HepG2 (cell line): ENCODE results near the gene SLC7A10. TPM values are rescaled to one million over a fixed set of nuclear protein-coding genes. Genes with fewer than 3 reads are reported as not detected.

ENCODE experiments used
- ATF7-NPFF ChIP-seq: sonication (generic); formaldehyde crosslinking; IDR thresholded peaks from 2 replicates; pipeline ENCODE4 v1.8.1; 2023; ENCODE audit warnings: mild to moderate bottlenecking, low read depth, missing genetic modification reagents, moderate library complexity
- BCL6 ChIP-seq: IDR thresholded peaks from 2 replicates; pipeline ENCODE4 v1.6.1; 2016; ENCODE audit warnings: missing genetic modification reagents, missing compliant biosample characterization
- FOXP1 ChIP-seq, 2 experiments: fragments of 450-650 bp in 1 of 2; IDR thresholded peaks; 2 replicates each; pipeline ENCODE4 v1.6.1; 2017 to 2018; ENCODE audit warnings: antibody characterized with exemption in 1 of 2
- HNF1B ChIP-seq: sonication (generic); formaldehyde crosslinking; IDR thresholded peaks from 2 replicates; pipeline ENCODE4 v1.5.1; 2020; ENCODE audit warnings: mild to moderate bottlenecking, moderate library complexity, missing genetic modification reagents
- MAZ ChIP-seq, 2 experiments: sonication (generic) in 1 of 2; formaldehyde crosslinking in 1 of 2; IDR thresholded peaks; 2 replicates each; pipeline versions ENCODE4 v1.5.0 to v1.6.1; 2012 to 2020; ENCODE audit warnings: low read depth in 2 of 2, mild to moderate bottlenecking in 2 of 2, borderline replicate concordance in 1 of 2, improper control_type of control experiment in 1 of 2, low read length in 1 of 2, missing genetic modification reagents in 1 of 2, moderate library complexity in 1 of 2
- MXD3 ChIP-seq: IDR thresholded peaks from 2 replicates; pipeline ENCODE4 v1.6.1; 2016; ENCODE audit warnings: mild to moderate bottlenecking, missing biosample characterization, missing genetic modification reagents
- RERE ChIP-seq: IDR thresholded peaks from 2 replicates; pipeline ENCODE4 v1.6.1; 2016; ENCODE audit warnings: low read depth, missing genetic modification reagents, missing compliant biosample characterization
- ZNF503 ChIP-seq: sonication (generic); formaldehyde crosslinking; IDR thresholded peaks from 2 replicates; pipeline ENCODE4 v1.4.0; 2020; ENCODE audit warnings: missing genetic modification reagents
- ZNF513 ChIP-seq: sonication (generic); formaldehyde crosslinking; conservative IDR thresholded peaks from 2 replicates; pipeline ENCODE4 v1.5.0; 2020; ENCODE audit warnings: missing genetic modification reagents
- ZNF615 ChIP-seq: sonication (generic); formaldehyde crosslinking; IDR thresholded peaks from 2 replicates; pipeline ENCODE4 v1.5.0; 2020; ENCODE audit warnings: mild to moderate bottlenecking, missing genetic modification reagents, borderline replicate concordance
- ZNF629 ChIP-seq: sonication (generic); formaldehyde crosslinking; conservative IDR thresholded peaks from 2 replicates; pipeline ENCODE4 v1.5.0; 2020; ENCODE audit warnings: missing genetic modification reagents
- polyA plus RNA-seq, 8 experiments: library from polyadenylated mRNA; depleted of rRNA in 3 of 8; stranded (reverse) in 7 of 8; unstranded in 1 of 8; fragments of >200 nt; fragmentation: Illumina TruSeq in 4 of 8; extraction: Trizol in 4 of 8; gene quantifications; 2 replicates each; pipeline versions ENCODE4 v1.2.1 to v1.2.3, GENCODE V29; 2011 to 2016; ENCODE audit warnings: low read depth in 4 of 8, missing spikeins in 1 of 8, mixed read lengths in 1 of 8; ENCODE audit not compliant: insufficient read depth in 1 of 8
- total RNA-seq, 5 experiments: library from RNA; depleted of rRNA; stranded (reverse); fragments of >200 nt; fragmentation: Illumina TruSeq; extraction: Trizol; gene quantifications; 2 replicates each; pipeline ENCODE4 v1.2.3, GENCODE V29; 2016; ENCODE audit warnings: low read depth in 1 of 5
- TF ChIP-seq, protein P1 (sequence below): sonication (generic); formaldehyde crosslinking; IDR thresholded peaks from 2 replicates; pipeline ENCODE4 v1.5.0; 2020; ENCODE audit warnings: missing genetic modification reagents
- TF ChIP-seq, protein P2 (sequence below): IDR thresholded peaks from 2 replicates; pipeline ENCODE4 v1.6.1; 2018; ENCODE audit warnings: missing genetic modification reagents

SLC7A10 gene
- total and polyA plus RNA-seq, 2 of the 13 experiments (the other 11 are each of a cell fraction or from before 2014, with no cell fraction given), result 1.1 to 2.2 TPM

DNA sequence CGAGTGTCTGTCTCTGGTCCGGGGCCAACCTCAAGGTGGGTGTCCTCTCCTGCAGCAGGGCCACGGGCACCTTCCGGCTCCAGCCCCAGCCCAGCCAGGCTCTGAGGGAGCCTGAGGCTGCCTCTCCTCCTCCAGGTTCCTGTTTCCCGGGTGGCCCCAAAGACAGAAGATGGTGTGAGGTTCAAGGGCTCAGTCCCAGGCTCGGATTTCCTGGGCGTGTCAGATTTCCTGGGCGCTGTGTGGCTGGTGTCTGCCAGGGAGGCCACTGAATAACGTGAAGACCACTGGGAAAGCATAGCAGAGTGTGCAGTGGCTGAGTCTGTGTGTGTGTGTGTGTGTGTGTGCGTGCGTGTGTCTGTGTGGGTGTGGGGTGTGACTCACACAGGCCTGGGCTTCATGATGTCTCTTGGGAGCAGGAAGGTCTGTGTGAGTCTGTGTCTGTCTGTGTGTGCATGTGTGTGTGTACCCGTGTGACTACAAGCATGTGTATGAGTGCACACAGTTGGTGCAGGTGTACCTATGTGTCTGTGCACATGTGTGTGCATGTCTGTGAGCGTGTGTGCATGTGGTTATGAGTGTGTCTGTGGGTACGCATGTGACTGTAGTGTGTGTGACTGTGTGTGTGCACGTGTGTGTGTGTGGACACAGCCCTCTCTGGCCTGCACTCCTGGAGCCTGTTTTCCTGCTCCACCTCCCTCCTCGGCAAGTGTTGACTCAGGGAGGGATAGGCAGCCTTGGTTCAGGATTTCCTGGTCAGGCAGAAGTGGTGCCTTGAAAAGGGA, 48.4 kb upstream of the SLC7A10 start (continued):
- TF ChIP-seq RERE (CRISPR knock-in tag) (no peak), ATF7-NPFF (no peak; the same call in 1 of the 2 replicates), MAZ (IDR thresholded peaks at IDR 0.05; ENCODE audit: borderline replicate concordance, low read depth, low read length) (no peak), MAZ (CRISPR knock-in tag; IDR thresholded peaks at IDR 0.05; ENCODE audit: low read depth) (no peak), ZNF629 (CRISPR knock-in tag) (no peak), HNF1B (peak; percentile 58; the same call in 1 of the 2 replicates), BCL6 (peak; percentile 53; the same call in 1 of the 2 replicates), FOXP1 (IDR thresholded peaks at IDR 0.05) (no peak), FOXP1 (CRISPR knock-in tag; IDR thresholded peaks at IDR 0.05) (peak; percentile 62; the same call in 1 of the 2 replicates), ZNF615 (CRISPR knock-in tag) (no peak), ZNF503 (no peak), ZNF513 (CRISPR knock-in tag) (no peak), MXD3 (CRISPR knock-in tag) (peak; percentile 30; the same call in 1 of the 2 replicates)
- TF ChIP-seq, protein P1, sequence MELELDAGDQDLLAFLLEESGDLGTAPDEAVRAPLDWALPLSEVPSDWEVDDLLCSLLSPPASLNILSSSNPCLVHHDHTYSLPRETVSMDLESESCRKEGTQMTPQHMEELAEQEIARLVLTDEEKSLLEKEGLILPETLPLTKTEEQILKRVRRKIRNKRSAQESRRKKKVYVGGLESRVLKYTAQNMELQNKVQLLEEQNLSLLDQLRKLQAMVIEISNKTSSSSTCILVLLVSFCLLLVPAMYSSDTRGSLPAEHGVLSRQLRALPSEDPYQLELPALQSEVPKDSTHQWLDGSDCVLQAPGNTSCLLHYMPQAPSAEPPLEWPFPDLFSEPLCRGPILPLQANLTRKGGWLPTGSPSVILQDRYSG, result no peak
- TF ChIP-seq, protein P2, sequence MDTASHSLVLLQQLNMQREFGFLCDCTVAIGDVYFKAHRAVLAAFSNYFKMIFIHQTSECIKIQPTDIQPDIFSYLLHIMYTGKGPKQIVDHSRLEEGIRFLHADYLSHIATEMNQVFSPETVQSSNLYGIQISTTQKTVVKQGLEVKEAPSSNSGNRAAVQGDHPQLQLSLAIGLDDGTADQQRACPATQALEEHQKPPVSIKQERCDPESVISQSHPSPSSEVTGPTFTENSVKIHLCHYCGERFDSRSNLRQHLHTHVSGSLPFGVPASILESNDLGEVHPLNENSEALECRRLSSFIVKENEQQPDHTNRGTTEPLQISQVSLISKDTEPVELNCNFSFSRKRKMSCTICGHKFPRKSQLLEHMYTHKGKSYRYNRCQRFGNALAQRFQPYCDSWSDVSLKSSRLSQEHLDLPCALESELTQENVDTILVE, result peak; percentile 51; the same call in 1 of the 2 replicates
